Articular chondrocyte of knee joint (primary cell): ENCODE results near the gene ALDH3B1. TPM values are rescaled to one million over a fixed set of nuclear protein-coding genes. Genes with fewer than 3 reads are reported as not detected.

Source experiments
- small RNA-seq: library from RNA; depleted of rRNA; stranded (forward); fragments of <200 nt; gene quantifications from one replicate; pipeline ENCODE3, GENCODE V24; 2012
- total RNA-seq: library from RNA; depleted of rRNA; stranded (reverse); fragments of >200 nt; gene quantifications from 2 replicates; pipeline ENCODE4 v1.2.3, GENCODE V29; 2012

Gene ALDH3B1
- total RNA-seq, result 50.2 and 50.5 TPM in 2 replicates

DNA sequence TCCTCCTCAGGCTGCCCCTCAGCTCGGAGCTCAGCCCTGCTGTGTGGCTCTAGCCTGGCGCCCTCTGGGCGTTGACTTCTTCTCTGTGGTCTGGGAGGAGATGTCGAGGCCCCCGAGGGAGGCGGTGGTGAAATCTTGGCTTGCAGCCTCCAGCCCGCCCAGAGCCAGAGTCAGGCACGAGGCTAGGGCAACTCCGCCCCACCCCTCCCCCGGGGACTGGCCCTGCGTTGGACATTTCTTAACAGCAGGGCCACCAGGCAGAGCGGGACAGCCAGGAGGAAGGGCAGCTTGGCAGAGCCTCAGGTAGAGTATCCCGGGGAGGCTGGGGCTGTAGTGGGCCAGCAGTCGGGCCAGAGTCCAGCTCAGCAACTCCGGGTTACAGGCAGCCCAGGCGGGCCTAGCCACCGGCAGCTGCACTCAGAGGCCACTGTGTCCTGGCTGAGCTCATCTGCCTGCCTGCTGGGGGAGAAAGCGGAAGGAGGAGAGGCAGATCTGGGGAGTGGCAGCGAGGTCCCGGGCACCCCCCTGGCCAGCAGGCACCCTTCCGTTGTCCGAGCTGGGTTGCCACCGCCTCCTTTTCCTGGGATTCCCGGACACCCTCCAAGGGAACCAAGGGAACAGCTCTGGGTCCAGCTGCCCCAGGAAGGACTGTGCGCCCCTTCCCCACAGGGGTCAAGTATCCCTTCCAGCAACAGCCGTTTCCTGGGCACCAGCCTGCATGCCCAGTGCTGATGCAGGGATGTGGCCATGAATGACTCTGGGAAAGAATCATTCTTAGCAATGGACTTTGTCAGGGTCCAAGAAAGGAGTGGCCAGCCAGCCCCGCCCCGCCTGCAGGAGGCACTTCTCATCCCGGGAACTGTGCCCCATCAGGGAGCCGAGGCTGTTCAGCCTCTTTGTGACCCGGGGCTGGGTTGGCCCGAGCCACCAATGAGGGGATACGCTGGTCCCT is at the start of gene ALDH3B1:
Gene ALDH3B1 (plus strand): TSS at position 238 of the 952 bp plus-strand sequence. CDS start 4,971 bp downstream, outside the sequence.

DNA sequence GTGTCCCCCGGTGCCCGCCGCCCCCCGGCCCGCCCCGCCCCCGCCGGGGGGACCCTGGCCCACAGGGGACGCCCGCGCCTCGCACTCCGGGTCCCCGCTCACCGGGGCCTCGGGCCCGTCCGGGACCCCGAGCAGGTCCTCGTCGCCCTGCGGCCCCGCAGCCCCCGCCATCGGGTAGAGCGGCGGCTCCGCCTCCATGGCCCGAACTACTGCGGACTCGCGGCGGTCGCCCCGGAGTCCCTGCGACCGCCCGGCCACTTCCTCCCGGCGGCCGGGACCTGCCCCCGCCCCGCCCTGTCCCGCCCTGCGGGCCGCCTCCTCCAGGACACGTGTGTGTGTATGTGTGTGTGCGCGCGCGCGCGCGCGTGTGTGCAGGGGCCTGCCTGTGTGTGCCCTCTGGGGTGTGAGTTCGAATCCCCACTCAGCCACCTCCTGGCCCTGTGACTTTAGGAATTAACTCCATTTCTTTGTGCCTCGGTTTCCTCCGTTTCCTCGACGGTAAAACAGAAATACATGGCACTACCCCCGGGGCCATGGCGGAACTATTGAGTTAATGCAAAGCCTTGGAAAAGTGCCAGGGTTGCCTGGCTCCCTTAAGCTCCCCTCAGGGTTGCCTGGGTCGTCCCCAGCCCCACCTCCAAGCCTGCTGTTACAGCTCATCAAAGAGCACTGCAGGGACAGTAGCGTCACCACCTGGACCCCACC is 6.1 kb upstream of the ALDH3B1 start, which contains the start of gene UNC93B1:
Gene UNC93B1 (minus strand): TSS at position 252 of the 705 bp plus-strand sequence. CDS start 54 bp downstream, at position 198.

DNA sequence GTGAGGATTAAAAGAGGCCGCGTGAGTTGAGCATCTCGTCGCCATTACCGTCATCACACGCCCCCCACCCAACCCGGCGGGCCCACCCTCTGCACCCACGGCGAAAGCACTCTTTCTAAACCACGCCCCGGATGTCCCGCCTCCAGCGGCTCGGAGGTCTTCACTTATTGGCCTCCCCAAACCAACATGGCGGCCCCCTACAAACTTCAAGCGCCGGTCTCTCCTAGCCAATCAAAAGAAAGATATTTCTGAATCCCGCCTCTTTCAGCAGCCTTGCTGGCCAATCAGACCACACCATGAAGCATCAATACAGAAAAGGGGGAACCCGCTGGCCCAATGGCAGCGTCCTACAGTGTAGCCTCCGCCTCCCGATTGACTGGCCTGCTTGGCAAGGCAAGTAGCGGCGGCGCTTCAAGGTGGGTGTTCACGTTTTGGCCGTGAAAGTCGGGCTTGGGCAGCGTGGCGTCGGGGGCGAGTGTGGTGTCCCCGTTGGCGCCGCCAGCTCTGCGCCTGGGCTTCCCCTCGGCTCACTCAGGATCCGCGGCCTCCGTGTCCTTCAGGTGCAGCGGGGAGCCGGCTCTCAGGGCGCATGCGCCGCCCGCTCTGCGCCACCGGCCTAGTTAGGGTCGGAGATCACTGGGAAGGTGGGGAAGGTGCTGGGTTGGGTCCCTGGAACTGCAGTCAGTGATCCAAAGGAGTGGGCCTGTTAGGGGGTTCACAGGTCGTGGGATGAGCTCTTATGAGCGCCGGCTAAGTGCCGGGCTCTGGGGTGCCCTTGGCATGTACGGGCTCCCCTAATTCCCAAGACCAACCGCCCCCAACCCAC is 20.4 kb downstream of the ALDH3B1 start, which contains the start of gene NDUFS8:
Gene NDUFS8 (plus strand): TSS at position 364 of the 826 bp plus-strand sequence. CDS start 1,471 bp downstream, outside the sequence.

DNA sequence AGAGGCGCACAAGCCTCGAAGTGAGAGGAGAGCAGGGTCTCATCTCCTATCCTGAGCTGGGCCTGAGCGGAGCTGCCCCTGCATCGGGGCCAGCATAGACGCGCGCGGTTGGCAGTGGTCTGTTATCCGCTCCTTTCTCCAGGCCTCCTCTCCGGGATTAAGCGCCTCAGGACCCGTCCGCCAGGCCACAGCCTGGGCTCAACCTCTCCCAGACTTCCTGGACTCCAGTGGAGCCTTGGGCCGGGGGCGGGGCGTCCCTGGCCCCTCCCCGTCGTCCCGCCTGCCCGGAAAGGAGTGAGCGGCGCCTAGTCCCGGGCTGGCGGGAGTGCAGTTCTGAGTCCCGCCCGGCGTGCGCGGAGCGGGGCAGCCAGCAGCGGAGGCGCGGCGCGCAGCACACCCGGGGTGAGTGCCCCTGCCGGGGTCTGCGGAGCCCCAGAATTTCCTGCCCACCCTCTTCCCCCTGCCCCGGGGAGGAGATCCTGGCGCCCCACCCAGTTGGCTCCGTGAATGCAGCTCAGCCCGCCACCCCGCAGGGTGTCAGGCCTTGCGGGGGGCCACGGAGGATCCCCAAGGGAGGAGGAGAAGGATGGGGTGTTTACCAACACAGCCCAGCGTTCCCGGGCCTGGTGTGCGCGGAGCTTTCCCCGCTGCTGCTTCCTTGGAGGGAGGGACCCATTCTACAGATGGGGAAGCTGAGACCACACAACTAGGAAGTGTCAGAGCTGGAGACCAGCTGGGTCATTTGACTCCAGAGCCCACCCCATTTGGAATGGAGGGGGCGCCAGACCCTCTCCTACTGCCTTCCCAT is 28.8 kb downstream of the ALDH3B1 start, which contains the start of gene TCIRG1:
Gene TCIRG1 (plus strand): TSS at position 308 of the 808 bp plus-strand sequence. CDS start 2,247 bp downstream, outside the sequence.

Small RNA genes lying within 50 kb of the gene (small RNA-seq; reads per million reads assigned to genes)
- not detected for gene MIR6753

Other genes starting within 250 kb of the ALDH3B1 start
- gene UNC93B1, start 6.2 kb upstream of the ALDH3B1 start, total RNA-seq, result 27.3 and 31.4 TPM in 2 replicates
- 31.1 and 43.6 TPM in 2 replicates for gene NDUFS8, start 20.4 kb downstream of the ALDH3B1 start, total RNA-seq
- gene TCIRG1, start 28.7 kb downstream of the ALDH3B1 start, total RNA-seq, result 52.4 and 67.7 TPM in 2 replicates
- gene CHKA, start 111.1 kb downstream of the ALDH3B1 start, total RNA-seq, result 14.8 and 23.9 TPM in 2 replicates
- 27.4 and 31.6 TPM in 2 replicates for gene KMT5B, start 203.0 kb downstream of the ALDH3B1 start, total RNA-seq